Prostate gland (tissue), 2 donors: ENCODE measurements around the gene C2CD4C.
"Not testable (repeated sequence)": the region's sequence is repeated elsewhere in the genome, so short reads cannot be mapped to it uniquely, and the experiment has no call there.

ENCODE experiments used
- POLR2A ChIP-seq: fragments of 450-650 bp; IDR thresholded peaks from one replicate; pipeline ENCODE4 v1.6.1; 2016; ENCODE audit warnings: antibody characterized with exemption, mild to moderate bottlenecking
- TF ChIP-seq, protein P1 (sequence below), 4 experiments: fragments of 200-600 bp in 2 of 4; fragments of 450-650 bp in 2 of 4; sonication (generic) in 2 of 4; IDR thresholded peaks; 1 replicate in 3 of 4; 2 replicates in 1 of 4; pipeline ENCODE4 v1.5.1; 2016 to 2019; ENCODE audit warnings: antibody characterized with exemption in 4 of 4, mild to moderate bottlenecking in 2 of 4, moderate library complexity in 2 of 4

DNA sequence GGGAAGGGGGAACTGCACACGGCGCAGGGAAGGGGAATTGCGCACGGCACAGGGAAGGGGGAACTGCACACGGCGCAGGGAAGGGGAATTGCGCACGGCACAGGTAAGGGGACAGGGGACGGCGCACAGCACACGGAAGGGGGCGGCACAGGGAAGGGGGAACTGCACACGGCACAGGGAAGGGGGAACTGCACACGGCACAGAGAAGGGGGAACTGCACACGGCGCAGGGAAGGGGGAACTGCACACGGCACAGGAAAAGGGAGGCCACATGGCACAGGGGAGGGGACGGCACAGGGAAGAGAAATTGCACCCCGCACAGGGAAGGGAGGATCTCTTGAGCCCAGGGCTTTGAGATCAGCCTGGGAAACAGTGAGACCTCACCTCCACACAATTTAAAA lies 18.7 kb upstream of the C2CD4C start:
- TF ChIP-seq, protein P1, sequence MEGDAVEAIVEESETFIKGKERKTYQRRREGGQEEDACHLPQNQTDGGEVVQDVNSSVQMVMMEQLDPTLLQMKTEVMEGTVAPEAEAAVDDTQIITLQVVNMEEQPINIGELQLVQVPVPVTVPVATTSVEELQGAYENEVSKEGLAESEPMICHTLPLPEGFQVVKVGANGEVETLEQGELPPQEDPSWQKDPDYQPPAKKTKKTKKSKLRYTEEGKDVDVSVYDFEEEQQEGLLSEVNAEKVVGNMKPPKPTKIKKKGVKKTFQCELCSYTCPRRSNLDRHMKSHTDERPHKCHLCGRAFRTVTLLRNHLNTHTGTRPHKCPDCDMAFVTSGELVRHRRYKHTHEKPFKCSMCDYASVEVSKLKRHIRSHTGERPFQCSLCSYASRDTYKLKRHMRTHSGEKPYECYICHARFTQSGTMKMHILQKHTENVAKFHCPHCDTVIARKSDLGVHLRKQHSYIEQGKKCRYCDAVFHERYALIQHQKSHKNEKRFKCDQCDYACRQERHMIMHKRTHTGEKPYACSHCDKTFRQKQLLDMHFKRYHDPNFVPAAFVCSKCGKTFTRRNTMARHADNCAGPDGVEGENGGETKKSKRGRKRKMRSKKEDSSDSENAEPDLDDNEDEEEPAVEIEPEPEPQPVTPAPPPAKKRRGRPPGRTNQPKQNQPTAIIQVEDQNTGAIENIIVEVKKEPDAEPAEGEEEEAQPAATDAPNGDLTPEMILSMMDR (IDR thresholded peaks at IDR 0.05): not testable (repeated sequence)
- TF ChIP-seq POLR2A: not testable (repeated sequence)
